PC-9 (cell line): Measurements from ENCODE around the gene DMRTA2.

Experiments used
- EZH2 ChIP-seq: fragments of 200-600 bp; sonication (generic); IDR thresholded peaks from 2 replicates; pipeline ENCODE4 v1.8.0; 2017; ENCODE audit warnings: antibody characterized with exemption, low read depth
- TF ChIP-seq, protein P1 (sequence below): fragments of 200-600 bp; sonication (generic); conservative IDR thresholded peaks from 2 replicates; pipeline ENCODE4 v1.6.1; 2017; ENCODE audit warnings: mixed run types, antibody characterized with exemption, mild to moderate bottlenecking, moderate library complexity

DNA sequence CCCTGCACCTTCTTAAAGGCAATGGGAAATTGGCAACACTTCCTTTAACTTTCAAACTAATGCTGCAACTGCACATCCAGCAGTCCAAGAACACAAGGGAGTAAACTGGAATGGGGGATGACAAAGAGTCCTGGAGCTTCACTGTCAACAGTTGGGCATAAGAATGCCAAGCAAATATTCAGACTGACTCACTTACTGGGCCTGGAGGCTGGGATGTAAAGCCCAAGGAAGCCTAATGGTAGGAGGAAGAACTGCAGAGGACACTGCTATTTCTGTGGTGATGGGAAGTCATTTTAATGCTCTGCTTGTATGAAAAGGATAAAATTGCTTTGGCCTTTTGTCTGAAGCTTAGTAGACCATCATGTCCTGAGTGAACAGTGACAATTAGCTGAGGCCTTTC lies 15.7 kb upstream of the DMRTA2 start:
- TF ChIP-seq, protein P1, sequence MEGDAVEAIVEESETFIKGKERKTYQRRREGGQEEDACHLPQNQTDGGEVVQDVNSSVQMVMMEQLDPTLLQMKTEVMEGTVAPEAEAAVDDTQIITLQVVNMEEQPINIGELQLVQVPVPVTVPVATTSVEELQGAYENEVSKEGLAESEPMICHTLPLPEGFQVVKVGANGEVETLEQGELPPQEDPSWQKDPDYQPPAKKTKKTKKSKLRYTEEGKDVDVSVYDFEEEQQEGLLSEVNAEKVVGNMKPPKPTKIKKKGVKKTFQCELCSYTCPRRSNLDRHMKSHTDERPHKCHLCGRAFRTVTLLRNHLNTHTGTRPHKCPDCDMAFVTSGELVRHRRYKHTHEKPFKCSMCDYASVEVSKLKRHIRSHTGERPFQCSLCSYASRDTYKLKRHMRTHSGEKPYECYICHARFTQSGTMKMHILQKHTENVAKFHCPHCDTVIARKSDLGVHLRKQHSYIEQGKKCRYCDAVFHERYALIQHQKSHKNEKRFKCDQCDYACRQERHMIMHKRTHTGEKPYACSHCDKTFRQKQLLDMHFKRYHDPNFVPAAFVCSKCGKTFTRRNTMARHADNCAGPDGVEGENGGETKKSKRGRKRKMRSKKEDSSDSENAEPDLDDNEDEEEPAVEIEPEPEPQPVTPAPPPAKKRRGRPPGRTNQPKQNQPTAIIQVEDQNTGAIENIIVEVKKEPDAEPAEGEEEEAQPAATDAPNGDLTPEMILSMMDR = no peak
- TF ChIP-seq EZH2 = no peak
